NCI-H82 treated with DMSO at 0.1 percent for 48 hours (cell line): ENCODE measurements around the gene XPOT.

ENCODE experiments used
- DNase-seq: peaks from one replicate; lab custom pipeline; 2025; ENCODE audit not compliant: unreplicated experiment; lab: John Stamatoyannopoulos, UW

XPOT gene

DNA sequence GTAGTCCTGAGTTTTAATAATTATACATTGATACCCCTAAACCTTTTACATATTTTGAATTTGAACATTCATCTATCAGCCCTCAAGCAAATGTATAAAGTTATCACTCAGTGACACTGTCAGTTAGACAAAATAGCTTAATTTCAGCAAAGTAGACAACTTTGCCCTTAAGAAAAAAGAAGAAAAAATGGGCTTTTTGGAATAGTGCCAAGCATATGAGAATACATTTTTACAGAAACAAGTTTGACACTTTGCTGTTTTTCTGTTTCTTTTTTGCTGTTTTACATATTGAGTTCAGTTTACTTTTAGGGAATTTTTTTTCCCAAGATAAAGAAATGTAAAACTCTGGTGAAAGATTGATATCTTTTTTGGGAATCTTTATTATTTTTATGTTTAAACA lies 62.0 kb downstream of the XPOT start:
- DNase-seq: no peak

DNA sequence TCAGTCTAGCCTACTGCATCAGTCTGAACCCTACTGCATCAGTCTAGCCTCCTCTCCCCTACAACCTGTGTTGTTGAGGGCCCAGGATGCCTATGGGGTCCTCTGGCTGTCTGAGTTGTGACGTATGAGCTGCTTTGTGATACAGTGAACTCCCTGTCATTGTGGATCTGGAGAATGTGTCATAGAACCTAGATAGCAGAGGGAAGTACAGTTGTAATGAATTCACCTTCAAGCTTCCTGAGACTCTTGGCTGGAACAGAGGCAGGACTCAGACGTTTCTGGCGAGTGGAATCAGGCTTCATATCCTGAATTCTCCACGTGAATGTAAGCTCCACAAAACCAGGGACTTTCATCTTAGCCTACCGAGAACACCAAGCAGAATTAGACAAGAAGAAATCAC lies 64.8 kb downstream of the XPOT start:
- DNase-seq: no peak

DNA sequence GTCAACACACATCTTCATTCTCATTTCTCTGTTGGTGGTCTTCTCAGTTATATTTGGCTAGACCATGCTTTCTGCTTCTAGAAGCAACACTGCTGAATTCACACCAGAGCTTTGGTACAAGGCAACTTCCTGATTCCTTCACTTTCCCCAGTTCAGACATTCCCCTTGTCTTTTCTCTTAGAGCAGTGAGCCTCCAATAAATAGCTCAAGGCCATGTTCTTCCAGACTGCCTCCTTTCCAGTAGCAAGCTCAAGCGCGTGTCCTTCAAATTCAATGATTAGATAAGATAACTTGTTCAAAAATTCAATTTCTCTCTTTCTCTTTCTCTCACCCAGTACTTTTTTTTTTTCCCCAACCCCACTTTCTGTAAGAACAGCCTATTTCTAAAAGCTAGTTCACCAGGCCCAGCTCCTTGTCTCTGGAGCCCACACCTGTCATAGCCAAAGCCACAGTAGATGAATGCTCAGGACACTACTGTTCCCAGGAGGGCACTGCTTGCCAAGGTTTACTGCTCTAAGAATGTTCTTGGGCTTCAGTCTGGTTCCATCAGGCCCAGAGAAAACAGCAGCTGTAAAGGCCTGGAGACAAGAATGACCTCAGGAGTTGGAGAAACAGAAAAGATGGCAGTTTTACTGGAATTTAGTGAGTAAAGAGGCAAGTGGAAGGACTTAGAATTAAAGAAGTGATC lies 65.4 kb downstream of the XPOT start:
- DNase-seq: no peak

DNA sequence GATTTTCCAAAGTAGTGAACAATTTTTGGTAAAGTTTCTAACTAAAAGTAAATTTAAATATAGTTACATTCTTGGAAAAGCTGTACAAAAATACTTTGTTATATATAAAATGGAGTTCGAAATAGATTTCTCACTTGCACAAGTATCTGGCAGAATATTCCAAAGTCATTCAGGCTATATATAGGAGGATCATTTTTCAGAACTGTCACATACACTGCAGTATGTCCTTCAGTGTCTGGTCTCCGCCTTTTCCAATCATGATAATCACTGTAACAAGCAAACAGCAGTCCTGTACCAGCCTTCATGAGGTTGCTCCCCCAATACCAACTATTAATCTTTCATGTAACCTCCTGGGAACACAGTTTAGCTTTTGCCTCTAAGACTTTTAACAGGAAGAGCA lies 66.3 kb downstream of the XPOT start:
- no peak for DNase-seq

DNA sequence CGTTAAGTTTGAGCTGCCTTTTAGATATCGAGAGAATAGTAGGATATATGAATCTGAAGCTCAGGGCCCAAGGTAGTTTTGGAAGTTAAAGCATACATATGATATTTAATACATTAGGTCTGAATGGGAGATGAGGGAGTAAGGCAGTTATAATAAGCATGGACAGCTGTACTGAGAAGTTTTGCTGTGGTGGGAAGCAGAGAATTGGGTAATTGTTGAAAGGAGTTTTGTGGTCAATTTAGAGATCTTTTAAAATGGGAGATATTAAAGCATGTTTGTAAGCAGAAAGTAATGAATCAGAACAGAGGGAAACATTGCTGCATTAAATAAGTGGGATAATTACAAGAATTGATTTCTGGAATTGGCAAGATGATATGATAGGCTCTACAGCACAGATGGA lies 69.0 kb downstream of the XPOT start:
- no peak for DNase-seq

DNA sequence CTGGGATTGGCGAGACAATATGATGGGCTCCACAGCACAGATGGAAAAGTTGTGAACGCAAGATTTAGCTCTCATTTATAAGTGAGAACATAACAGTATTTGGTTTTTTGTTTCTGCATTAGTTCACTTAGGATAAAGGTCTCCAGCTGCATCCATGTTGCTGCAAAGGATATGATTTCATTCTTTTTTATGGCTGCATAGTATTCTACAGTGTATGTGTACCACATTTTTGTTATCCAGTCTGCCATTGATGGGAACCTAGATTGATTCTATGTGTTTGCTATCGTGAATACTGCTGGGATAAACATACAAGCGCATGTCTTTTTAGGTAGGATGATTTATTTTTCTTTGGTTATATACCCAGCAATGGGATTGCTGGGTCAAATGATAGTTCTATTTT lies 71.3 kb downstream of the XPOT start:
- DNase-seq: no peak

DNA sequence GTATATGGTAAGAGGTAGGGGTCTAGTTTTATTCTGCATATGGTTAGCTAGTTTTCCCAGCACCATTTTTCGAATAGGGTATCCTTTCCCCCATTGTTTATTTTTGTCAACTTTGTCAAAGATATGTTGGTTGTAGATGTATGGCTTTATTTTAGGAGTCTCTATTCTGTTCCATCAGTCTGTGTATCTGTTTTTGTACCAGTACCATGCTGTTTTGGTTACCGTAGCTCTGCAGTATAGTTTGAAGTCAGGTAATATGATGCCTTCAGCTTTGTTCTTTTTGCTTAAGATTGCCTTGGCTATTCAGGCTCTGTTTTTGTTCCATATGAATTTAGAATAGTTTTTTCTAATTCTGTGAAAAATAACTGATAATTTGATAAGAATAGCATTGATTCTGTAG lies 72.7 kb downstream of the XPOT start:
- no peak for DNase-seq

DNA sequence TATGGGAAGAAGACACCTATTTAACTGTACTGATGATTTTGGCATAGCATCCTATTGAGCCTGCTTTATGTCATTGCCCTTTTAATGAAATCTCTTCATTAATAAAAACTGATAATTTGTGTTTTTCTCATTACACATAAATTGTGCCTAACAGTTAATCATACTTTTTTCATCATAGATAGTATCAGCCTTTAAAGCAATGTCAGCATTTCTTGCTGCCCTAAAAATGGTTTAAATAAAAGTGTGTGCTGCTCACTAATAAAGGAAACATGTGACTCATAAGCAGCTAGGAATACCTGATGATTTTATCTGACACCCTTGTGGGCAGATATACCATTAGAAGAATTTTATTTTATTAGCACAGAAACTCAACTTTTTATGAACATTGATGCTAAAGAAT lies 74.5 kb downstream of the XPOT start:
- no peak for DNase-seq

DNA sequence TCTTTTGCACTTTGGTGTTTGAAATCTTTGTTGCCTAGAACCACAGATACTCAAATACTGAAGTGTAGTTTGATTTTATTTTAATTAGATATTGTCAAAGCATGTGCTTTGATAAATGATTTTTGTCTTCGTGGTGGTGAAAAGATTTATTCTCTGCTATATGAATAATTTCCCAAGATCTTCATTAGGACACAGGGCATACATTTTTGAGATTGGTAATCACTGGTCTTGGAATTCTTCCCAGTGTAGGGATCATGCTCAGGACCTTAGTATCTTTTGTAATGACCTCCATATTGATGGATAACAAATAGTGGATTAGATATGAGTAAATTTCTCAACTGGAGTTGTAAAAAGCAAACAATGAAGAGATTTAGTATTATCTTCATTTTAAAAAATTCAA lies 76.0 kb downstream of the XPOT start:
- no peak for DNase-seq

DNA sequence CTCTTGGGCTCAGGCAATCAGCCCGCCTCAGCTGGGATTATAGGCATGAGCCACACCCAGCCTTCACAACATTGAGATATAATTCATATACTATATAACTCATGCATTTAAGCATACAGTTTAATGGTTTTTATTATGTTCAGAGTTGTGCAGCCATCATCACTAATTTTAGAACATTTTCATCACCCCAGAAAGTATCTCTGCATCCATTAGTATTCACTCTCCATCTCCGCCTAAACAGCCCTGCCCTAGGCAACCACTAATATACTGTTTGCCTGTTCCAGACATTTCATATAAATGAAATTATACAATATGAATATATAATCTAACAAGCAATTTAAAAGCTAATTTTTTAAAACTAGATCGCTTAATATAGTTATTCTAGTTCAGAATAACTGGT lies 82.5 kb downstream of the XPOT start:
- DNase-seq: no peak

DNA sequence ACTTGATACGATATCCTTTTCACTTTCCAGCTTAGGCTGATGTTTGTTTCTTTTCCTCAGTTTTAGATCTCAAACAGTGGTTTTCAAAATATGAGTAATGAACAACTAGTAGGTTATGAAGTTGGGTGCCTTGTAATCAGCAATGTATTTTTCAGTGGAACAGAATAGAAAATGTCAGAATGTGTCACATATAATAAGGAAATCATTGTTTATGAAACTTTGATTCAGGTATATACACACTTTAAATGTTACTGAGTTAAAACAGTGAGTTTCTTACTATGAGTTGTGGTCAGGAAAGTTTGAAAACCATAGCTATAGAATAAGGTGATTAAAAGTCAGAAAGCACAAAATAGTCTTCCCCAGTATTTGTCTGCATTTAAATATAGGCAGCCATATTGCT lies 87.5 kb downstream of the XPOT start:
- no peak for DNase-seq

DNA sequence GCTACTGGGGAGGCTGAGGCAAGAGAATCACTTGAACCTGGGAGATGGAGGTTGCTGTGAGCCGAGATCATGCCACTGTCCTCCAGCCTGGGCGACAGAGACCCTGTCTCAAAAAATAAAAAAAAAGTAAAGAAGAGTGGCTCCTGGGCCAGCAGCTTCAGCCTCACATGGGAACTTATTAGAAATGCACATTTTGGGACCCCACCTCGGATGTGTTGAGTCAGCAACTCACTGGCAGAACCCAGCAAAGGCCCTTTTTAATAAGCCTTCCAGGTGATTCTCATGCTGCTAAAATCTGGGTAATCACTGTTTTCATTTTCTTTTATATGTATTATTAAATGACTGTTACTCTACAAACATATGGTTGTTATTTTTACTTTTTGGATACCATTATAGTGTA lies 89.3 kb downstream of the XPOT start:
- DNase-seq: no peak

DNA sequence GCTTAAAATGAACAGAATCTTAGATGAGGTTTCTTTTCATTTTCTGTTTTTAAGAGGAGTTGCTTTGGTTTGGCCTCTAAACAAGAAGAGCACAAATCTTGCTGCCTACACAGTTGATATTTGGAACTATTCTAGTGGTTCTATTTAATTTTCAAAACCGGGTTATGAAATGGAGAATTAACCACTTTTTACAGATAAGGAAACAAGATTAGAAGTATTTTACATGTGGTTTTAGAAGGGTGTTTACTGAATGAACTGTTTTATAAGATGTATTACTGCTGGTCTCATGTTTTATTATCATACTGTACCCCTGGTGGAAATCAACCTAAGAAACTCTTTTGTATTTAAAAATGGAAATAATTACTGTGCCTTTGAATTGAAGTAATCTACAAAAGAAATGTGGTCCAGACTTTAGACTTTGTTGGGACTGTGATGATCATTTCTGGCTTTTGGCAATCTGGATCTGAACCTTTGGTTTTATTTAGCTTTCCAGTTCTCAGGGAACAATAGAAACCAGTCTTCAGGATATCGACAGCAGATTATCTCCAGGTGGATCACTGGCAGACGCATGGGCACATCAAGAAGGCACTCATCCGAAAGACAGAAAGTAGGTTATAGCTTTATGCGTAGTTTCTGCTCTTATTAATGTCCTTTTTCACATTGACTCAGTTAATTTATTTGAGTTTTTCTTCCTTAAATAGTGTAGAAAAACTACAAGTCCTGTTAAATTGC lies 91.0 kb downstream of the XPOT start:
- no peak for DNase-seq

DNA sequence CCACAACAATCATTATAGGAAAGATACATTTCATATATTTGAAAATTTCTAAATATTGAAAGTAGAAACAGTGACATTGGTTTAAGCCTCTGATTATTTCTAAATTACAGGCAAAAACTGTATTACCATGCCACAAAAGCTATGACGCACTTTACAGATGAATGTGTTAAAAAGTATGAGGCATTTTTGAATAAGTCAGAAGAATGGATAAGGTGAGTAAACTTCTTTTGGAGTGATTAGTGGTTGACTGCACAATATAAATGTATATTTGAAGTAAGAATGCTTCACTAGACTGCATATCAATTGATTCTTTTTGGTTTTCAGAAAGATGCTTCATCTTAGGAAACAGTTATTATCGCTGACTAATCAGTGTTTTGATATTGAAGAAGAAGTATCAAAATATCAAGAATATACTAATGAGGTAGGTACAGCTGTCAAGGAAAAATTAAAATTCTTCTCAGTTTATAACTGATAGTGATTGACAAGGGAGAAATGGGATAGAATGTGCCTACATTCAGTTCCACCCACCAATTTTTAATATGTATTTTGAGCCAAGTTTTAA lies 92.7 kb downstream of the XPOT start:
- DNase-seq: no peak

DNA sequence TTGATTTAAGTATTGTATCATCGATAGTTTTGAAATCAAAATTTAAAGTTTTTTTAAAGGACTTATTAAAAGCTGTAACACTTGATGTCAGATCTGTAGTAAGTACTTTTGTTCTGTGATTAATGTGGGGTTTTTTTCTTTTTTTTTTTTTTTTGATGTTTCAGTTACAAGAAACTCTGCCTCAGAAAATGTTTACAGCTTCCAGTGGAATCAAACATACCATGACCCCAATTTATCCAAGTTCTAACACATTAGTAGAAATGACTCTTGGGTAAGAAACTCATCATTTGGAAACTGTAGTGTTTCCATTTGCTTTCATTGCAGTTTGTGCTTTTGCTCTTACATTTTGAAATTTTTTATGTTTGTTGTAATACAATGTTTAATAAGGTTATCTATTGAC lies 93.3 kb downstream of the XPOT start:
- DNase-seq: no peak

DNA sequence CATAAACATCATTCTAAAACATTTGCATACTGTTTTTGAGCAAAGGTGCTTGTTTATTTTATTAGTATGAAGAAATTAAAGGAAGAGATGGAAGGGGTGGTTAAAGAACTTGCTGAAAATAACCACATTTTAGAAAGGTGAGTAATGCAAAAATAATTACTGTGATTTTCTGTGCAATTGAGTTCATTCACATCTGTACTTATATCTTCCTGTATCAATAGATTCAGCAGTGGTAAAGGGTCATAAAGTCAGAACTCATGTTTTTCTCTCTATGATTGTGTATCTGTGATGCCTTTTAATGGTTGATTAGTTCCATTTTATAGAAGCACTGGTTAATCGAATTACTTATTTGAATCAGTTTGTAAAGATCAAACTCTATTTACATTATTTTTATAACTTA lies 93.7 kb downstream of the XPOT start:
- DNase-seq: no peak

DNA sequence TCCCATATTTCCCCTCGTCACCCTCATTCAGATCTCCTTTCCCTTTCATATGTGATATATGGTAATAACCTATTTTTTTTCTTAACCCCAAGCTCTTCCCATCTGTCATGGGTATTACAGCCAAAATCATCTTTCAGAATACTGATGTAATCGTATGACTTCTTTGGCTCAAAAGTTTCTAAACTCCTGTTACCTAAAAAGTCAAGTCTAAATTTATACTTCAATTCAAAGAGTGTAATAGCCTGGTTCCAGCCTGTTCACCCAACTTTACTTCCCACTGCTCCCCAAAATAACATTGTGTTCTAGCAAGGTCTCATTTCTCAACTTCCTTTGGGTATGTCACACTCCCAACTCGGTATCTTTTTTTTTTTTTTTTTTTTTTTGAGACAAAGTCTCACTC lies 96.2 kb downstream of the XPOT start:
- no peak for DNase-seq
